ENCODE data around the gene TRIM16. TPM values are rescaled to one million over a fixed set of nuclear protein-coding genes. Genes with fewer than 3 reads are reported as not detected.

TRIM16 gene
- total RNA-seq, 1 donor from 2014 or later: 34.8 TPM

- Mint-ChIP-seq H3K36me3 (ENCODE audit: low read depth) (peaks cover 12% of the 10 kb centered on the region), H3K9me3 (no peaks in the 10 kb centered on the region), H3K27me3 (ENCODE audit: low read depth) (no peaks in the 10 kb centered on the region), H3K4me3 (no peak overlapping the region), H3K4me1 (peaks cover 12% of the 10 kb centered on the region), H3K27ac (ENCODE audit: unreplicated experiment) (no peak overlapping the region)
- no peak for TF ChIP-seq CTCF (conservative IDR thresholded peaks at IDR 0.05)
- no peak for DNase-seq (ENCODE audit: low read depth, low spot score)
Observed at GRCh38 chr17:15660077-15660476, 24.0 kb downstream of the TRIM16 start.

- H3K27ac Mint-ChIP-seq (ENCODE audit: unreplicated experiment): no peak overlapping the region
- H3K4me3 Mint-ChIP-seq: no peak overlapping the region
- TF ChIP-seq CTCF (conservative IDR thresholded peaks at IDR 0.05): no peak
- H3K36me3 Mint-ChIP-seq (ENCODE audit: low read depth): peaks cover 12% of the 10 kb centered on the region
- no peaks in the 10 kb centered on the region for H3K27me3 Mint-ChIP-seq (ENCODE audit: low read depth)
- H3K9me3 Mint-ChIP-seq: no peaks in the 10 kb centered on the region
- H3K4me1 Mint-ChIP-seq: peaks cover 17% of the 10 kb centered on the region
- DNase-seq (ENCODE audit: low read depth, low spot score): no peak
Observed at GRCh38 chr17:15659663-15660062, 24.4 kb downstream of the TRIM16 start.

- peaks cover 21% of the 10 kb centered on the region for H3K4me1 Mint-ChIP-seq
- H3K4me3 Mint-ChIP-seq: no peak overlapping the region
- H3K27ac Mint-ChIP-seq (ENCODE audit: unreplicated experiment): no peak overlapping the region
- H3K27me3 Mint-ChIP-seq (ENCODE audit: low read depth): no peaks in the 10 kb centered on the region
- TF ChIP-seq CTCF (conservative IDR thresholded peaks at IDR 0.05): no peak
- no peak for DNase-seq (ENCODE audit: low read depth, low spot score)
- no peaks in the 10 kb centered on the region for H3K9me3 Mint-ChIP-seq
- peaks cover 8% of the 10 kb centered on the region for H3K36me3 Mint-ChIP-seq (ENCODE audit: low read depth)
Observed at GRCh38 chr17:15659236-15659635, 24.9 kb downstream of the TRIM16 start.

GRCh38 chr17:15658296-15658695 is 25.8 kb downstream of the TRIM16 start:
- no peak for TF ChIP-seq CTCF (conservative IDR thresholded peaks at IDR 0.05)
- no peaks in the 10 kb centered on the region for H3K27me3 Mint-ChIP-seq (ENCODE audit: low read depth)
- H3K36me3 Mint-ChIP-seq (ENCODE audit: low read depth): peaks cover 3% of the 10 kb centered on the region
- H3K4me1 Mint-ChIP-seq: peaks cover 29% of the 10 kb centered on the region
- H3K4me3 Mint-ChIP-seq: no peak overlapping the region
- DNase-seq (ENCODE audit: low read depth, low spot score): no peak
- no peaks in the 10 kb centered on the region for H3K9me3 Mint-ChIP-seq
- H3K27ac Mint-ChIP-seq (ENCODE audit: unreplicated experiment): no peak overlapping the region

- H3K27me3 Mint-ChIP-seq (ENCODE audit: low read depth): no peaks in the 10 kb centered on the region
- TF ChIP-seq CTCF (conservative IDR thresholded peaks at IDR 0.05): no peak
- no peaks in the 10 kb centered on the region for H3K9me3 Mint-ChIP-seq
- peaks cover 33% of the 10 kb centered on the region for H3K4me1 Mint-ChIP-seq
- no peak overlapping the region for H3K27ac Mint-ChIP-seq (ENCODE audit: unreplicated experiment)
- DNase-seq (ENCODE audit: low read depth, low spot score): no peak
- no peak overlapping the region for H3K4me3 Mint-ChIP-seq
- peaks cover 3% of the 10 kb centered on the region for H3K36me3 Mint-ChIP-seq (ENCODE audit: low read depth)
Observed at GRCh38 chr17:15657868-15658267, 26.2 kb downstream of the TRIM16 start.
